Amygdala (tissue), 56 donors: ENCODE data around the gene MAP9.
A peak's percentile ranks its signal among the peaks of the same experiment; 100 is the strongest.
"Not testable (repeated sequence)": the region's sequence is repeated elsewhere in the genome, so short reads cannot be mapped to it uniquely, and the experiment has no call there.

Source experiments
- DNase-seq, 56 donors: peaks; one replicate each; lab custom pipeline; 2025; lab: John Stamatoyannopoulos, UW

Gene MAP9

GRCh38 chr4:155353923-155354540 lies 22.7 kb downstream of the MAP9 start:
- peak in 24 of 56 donors; percentile 0 to 67 (median 11) for DNase-seq

GRCh38 chr4:155342142-155342541 lies 34.6 kb downstream of the MAP9 start:
- no peak for DNase-seq

- no peak for DNase-seq
Measured at GRCh38 chr4:155339999-155340398, 36.8 kb downstream of the MAP9 start.

GRCh38 chr4:155339588-155339987 lies 37.2 kb downstream of the MAP9 start:
- DNase-seq: no peak

GRCh38 chr4:155338196-155338595 lies 38.6 kb downstream of the MAP9 start:
- no peak for DNase-seq

DNA sequence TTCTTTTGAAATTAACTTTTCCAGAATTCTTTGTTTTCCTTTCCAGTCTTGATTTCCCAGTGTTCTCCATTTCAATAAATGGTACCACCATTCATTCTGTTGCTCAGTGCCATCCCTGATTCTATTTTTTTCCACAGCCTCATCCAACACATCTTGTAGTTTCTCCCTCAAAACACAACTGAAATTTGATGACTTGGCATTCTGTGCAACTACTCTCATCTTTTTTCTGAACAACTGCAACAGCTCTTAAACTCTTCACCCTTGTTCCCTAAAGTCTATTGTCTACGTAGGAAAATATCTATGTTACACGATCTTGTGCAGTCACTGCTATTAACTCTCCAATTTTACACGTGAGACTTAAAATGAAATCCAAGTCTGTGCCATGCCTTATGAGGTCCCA lies 40.5 kb downstream of the MAP9 start:
- DNase-seq: no peak

- no peak for DNase-seq
Measured at GRCh38 chr4:155331478-155331877, 45.3 kb downstream of the MAP9 start.

DNA sequence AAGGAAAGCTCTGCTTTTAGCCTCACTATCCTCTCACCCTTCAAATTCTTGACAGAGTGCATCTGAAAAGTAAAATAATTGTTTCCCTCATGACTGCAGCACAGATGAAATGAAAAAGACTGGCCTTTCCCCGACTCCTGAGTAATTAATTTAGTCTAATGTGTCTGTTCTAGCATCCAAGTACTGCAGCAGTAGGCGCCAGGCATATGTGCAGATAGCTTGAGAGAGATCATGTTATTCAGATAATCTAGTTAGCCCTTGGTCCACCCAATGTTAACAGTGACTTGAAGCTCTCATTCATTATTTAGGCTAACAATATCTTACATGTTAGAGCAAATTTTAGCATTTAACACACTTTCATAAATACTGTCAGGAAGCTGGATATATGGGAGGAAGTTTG lies 54.0 kb downstream of the MAP9 start:
- no peak for DNase-seq

DNA sequence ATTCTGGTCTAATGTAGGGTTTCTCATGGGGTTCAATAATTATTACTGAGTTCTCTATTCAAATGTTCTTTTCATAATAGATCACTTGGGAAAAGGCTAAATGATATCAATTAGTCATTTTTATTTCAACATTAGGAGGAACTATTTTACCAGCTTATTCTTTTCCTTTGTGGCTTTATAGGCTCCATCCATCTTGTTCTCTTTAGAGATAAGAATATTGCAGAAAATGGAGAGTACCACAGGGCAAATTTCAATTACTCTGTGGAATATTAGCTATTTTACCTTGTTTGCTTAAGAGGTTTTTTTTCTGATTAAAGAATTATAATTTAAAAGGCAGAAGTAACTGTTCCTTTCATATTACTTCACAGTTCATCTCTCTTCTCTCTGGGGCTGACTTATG lies 55.8 kb downstream of the MAP9 start:
- no peak for DNase-seq

- no peak for DNase-seq
Measured at GRCh38 chr4:155319516-155319915, 57.2 kb downstream of the MAP9 start.

GRCh38 chr4:155312027-155312426 lies 64.7 kb downstream of the MAP9 start:
- not testable (repeated sequence) for DNase-seq

DNA sequence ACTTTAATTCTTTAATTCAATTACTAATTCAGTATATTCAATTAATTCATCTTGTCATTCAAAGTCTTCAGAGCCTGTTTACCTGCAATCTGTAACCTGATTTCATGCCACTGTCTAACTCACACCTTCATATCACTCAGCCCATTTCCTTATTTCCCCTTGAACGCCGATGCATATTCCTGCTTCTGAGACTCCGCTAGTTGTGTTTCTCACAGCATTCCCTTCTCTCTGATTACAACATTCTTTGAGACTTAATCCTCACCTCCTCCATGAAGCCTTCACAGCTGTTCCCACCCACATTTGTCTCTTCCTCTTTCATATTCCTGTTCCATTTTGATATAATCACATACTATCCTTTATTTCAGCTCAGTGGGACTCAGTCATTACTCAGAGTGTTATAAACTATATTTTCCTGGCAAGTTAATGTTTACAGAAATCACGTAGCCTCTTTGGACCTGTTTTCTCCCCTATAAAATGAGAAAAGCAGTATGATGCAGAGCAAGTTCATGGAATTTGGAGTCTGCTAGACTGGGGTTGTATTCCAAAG lies 69.0 kb downstream of the MAP9 start:
- DNase-seq: no peak

DNA sequence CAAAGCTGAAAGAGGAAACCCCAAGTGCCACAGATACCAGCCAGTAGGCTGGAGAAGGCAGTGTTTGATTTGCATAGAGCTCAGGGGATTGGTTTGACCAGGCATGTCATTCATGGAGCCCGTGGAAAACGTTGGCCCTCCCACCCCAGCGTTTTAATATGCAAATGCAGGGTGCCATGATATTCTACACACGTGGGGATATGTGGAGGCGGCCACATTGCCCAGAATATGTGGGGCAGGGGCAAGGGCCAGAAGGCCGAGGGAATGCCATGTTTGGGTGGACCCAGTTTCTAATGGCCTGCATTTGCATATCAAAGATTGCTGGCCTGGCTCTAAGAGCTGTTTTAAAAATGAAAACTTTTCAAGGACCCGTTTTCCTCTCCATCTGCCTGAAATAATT lies 71.1 kb downstream of the MAP9 start:
- no peak for DNase-seq

- no peak for DNase-seq
Measured at GRCh38 chr4:155304375-155304774, 72.4 kb downstream of the MAP9 start.

DNA sequence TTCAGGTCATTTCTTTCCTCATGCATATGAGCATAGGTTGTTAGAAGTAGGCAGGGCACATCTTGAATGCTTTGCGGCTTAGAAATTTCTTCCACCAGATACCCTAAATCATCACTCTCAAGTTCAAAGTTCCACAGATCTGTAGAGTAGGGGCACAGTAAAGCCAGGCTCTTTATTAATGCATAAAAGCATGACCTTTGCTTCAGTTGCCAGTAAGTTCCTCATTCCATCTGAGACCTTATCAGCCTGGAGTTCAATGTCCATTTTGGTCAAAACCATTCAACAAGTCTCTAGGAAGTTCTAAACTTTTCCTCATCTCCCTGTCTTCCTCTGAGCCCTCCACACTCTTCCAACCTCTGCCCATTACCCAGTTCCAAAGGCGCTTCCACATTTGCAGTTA lies 77.7 kb downstream of the MAP9 start:
- DNase-seq: no peak
